Esophagus squamous epithelium (tissue), 4 donors: ENCODE data around the gene DYNLT4.

Source experiments
- CTCF ChIP-seq, 6 experiments: fragments of 450-650 bp in 4 of 6; fragments of 200-600 bp in 2 of 6; sonication (generic) in 2 of 6; IDR thresholded peaks; one replicate each; pipeline ENCODE4 v1.5.1; 2016 to 2019; ENCODE audit warnings: antibody characterized with exemption in 6 of 6, mild to moderate bottlenecking in 4 of 6, moderate library complexity in 4 of 6
- POLR2A ChIP-seq, 4 donors: fragments of 450-650 bp; IDR thresholded peaks; one replicate each; pipeline ENCODE4 v1.6.1; 2017; ENCODE audit warnings: antibody characterized with exemption in 4 of 4, mild to moderate bottlenecking in 4 of 4, moderate library complexity in 3 of 4

GRCh38 chr1:44803062-44803311, 4.2 kb downstream of the DYNLT4 start:
- TF ChIP-seq CTCF (IDR thresholded peaks at IDR 0.05) (no peak), POLR2A (IDR thresholded peaks at IDR 0.05) (no peak)
